Measurements from ENCODE around the gene ASS1. TPM values are rescaled to one million over a fixed set of nuclear protein-coding genes. Genes with fewer than 3 reads are reported as not detected.

Gene ASS1
- total and polyA plus RNA-seq, 2 of the 13 experiments (the other 11 are each of a cell fraction or from before 2014, with no cell fraction given), result 77.6 to 122 TPM

DNA sequence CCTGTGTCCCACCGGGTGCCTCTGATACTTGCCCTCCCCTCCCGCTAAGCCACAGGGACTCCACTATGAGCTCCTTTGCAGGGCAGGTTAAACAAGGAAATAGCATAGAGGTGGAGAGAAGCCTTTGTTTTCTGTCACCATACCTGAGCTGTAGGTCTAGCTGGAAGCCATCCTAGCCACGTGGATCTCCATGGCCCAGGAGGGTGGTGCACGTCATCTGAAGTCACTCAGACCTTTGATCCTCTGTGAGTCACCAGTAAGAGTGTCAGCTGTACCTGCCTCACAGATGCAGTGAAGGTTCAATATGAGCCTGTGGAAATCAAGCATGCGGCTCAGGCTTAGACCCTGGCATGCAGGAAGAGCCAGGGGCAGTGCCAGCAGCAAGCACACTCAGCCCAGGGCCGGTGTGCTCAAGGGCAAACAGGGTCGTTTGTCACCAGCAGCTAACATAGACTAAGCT lies 55.1 kb downstream of the ASS1 start (continued):
- TF ChIP-seq, protein P1, sequence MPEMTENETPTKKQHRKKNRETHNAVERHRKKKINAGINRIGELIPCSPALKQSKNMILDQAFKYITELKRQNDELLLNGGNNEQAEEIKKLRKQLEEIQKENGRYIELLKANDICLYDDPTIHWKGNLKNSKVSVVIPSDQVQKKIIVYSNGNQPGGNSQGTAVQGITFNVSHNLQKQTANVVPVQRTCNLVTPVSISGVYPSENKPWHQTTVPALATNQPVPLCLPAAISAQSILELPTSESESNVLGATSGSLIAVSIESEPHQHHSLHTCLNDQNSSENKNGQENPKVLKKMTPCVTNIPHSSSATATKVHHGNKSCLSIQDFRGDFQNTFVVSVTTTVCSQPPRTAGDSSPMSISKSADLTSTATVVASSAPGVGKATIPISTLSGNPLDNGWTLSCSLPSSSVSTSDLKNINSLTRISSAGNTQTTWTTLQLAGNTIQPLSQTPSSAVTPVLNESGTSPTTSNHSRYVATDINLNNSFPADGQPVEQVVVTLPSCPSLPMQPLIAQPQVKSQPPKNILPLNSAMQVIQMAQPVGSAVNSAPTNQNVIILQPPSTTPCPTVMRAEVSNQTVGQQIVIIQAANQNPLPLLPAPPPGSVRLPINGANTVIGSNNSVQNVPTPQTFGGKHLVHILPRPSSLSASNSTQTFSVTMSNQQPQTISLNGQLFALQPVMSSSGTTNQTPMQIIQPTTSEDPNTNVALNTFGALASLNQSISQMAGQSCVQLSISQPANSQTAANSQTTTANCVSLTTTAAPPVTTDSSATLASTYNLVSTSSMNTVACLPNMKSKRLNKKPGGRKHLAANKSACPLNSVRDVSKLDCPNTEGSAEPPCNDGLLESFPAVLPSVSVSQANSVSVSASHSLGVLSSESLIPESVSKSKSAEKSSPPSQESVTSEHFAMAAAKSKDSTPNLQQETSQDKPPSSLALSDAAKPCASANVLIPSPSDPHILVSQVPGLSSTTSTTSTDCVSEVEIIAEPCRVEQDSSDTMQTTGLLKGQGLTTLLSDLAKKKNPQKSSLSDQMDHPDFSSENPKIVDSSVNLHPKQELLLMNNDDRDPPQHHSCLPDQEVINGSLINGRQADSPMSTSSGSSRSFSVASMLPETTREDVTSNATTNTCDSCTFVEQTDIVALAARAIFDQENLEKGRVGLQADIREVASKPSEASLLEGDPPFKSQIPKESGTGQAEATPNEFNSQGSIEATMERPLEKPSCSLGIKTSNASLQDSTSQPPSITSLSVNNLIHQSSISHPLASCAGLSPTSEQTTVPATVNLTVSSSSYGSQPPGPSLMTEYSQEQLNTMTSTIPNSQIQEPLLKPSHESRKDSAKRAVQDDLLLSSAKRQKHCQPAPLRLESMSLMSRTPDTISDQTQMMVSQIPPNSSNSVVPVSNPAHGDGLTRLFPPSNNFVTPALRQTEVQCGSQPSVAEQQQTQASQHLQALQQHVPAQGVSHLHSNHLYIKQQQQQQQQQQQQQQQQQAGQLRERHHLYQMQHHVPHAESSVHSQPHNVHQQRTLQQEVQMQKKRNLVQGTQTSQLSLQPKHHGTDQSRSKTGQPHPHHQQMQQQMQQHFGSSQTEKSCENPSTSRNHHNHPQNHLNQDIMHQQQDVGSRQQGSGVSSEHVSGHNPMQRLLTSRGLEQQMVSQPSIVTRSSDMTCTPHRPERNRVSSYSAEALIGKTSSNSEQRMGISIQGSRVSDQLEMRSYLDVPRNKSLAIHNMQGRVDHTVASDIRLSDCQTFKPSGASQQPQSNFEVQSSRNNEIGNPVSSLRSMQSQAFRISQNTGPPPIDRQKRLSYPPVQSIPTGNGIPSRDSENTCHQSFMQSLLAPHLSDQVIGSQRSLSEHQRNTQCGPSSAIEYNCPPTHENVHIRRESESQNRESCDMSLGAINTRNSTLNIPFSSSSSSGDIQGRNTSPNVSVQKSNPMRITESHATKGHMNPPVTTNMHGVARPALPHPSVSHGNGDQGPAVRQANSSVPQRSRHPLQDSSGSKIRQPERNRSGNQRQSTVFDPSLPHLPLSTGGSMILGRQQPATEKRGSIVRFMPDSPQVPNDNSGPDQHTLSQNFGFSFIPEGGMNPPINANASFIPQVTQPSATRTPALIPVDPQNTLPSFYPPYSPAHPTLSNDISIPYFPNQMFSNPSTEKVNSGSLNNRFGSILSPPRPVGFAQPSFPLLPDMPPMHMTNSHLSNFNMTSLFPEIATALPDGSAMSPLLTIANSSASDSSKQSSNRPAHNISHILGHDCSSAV (CRISPR knock-in tag; IDR thresholded peaks at IDR 0.05; ENCODE audit: borderline replicate concordance), result no peak
- peak; percentile 14; the same call in 1 of the 2 replicates for TF ChIP-seq SPEN (CRISPR knock-in tag; IDR thresholded peaks at IDR 0.05; ENCODE audit: low read depth)
- no peak for TF ChIP-seq PPARG (CRISPR knock-in tag; conservative IDR thresholded peaks at IDR 0.05)
- no peak for TF ChIP-seq ZNF782 (CRISPR knock-in tag; IDR thresholded peaks at IDR 0.05; ENCODE audit: borderline replicate concordance)
- TF ChIP-seq, protein P2, sequence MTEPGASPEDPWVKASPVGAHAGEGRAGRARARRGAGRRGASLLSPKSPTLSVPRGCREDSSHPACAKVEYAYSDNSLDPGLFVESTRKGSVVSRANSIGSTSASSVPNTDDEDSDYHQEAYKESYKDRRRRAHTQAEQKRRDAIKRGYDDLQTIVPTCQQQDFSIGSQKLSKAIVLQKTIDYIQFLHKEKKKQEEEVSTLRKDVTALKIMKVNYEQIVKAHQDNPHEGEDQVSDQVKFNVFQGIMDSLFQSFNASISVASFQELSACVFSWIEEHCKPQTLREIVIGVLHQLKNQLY (CRISPR knock-in tag; IDR thresholded peaks at IDR 0.05), result peak; percentile 87
- no peak for TF ChIP-seq ZNF558 (CRISPR knock-in tag; IDR thresholded peaks at IDR 0.05; ENCODE audit: borderline replicate concordance)
- no peak for TF ChIP-seq ZSCAN22 (CRISPR knock-in tag; IDR thresholded peaks at IDR 0.05)
- peak; percentile 69; the same call in 1 of the 2 replicates for TF ChIP-seq ATF1 (CRISPR knock-in tag; IDR thresholded peaks at IDR 0.05)
- no peak for TF ChIP-seq FOXM1 (CRISPR knock-in tag; IDR thresholded peaks at IDR 0.05)
- TF ChIP-seq DNMT1 (CRISPR knock-in tag; IDR thresholded peaks at IDR 0.05), result no peak
- no peak for TF ChIP-seq AGO2 (optimal IDR thresholded peaks at IDR 0.05; ENCODE audit: low read depth, low read length)
- TF ChIP-seq, protein P3, sequence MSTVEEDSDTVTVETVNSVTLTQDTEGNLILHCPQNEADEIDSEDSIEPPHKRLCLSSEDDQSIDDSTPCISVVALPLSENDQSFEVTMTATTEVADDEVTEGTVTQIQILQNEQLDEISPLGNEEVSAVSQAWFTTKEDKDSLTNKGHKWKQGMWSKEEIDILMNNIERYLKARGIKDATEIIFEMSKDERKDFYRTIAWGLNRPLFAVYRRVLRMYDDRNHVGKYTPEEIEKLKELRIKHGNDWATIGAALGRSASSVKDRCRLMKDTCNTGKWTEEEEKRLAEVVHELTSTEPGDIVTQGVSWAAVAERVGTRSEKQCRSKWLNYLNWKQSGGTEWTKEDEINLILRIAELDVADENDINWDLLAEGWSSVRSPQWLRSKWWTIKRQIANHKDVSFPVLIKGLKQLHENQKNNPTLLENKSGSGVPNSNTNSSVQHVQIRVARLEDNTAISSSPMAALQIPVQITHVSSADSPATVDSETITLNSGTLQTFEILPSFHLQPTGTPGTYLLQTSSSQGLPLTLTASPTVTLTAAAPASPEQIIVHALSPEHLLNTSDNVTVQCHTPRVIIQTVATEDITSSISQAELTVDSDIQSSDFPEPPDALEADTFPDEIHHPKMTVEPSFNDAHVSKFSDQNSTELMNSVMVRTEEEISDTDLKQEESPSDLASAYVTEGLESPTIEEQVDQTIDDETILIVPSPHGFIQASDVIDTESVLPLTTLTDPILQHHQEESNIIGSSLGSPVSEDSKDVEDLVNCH (CRISPR knock-in tag; IDR thresholded peaks at IDR 0.05), result 0 out of 2 replicates have a peak, but pooled peaks have one; percentile 76
- TF ChIP-seq ZNF616 (CRISPR knock-in tag; IDR thresholded peaks at IDR 0.05; ENCODE audit: low read depth), result peak; percentile 84; the same call in 1 of the 2 replicates
- no peak for TF ChIP-seq ZNF773 (CRISPR knock-in tag; IDR thresholded peaks at IDR 0.05; ENCODE audit: borderline replicate concordance)
- no peak for TF ChIP-seq CEBPB (IDR thresholded peaks at IDR 0.05; ENCODE audit: borderline replicate concordance, low read depth, low read length)

Data from HepG2 (cell line).